Measurements from ENCODE around the gene DERA.
"Not testable (repeated sequence)": the region's sequence is repeated elsewhere in the genome, so short reads cannot be mapped to it uniquely, and the experiment has no call there.

The DERA gene

DNA sequence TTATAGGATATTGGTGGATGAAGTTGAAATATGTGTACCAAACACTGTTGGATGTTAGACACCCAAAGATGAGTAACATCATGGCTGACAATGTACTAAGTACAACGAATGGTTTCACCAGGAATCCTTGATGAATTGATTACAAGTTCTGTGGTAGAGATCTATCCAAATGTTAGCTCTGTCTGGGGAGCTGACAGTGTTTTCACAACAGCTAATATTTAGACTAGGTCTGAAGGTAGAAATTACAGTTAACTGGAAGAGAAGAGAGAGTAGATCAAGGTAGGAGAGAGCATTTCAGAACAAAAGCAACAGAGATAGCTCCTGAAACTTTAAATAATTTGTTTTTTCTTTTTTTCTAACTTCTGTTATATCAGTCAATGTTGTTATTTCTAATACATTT, 44.9 kb downstream of the DERA start:
- 81 to 98% methylated on average over 1 of the region's 1 CpG for WGBS, 2 experiments
- no peaks in the 10 kb centered on the region for H3K36me3 ChIP-seq (ENCODE audit: control insufficient read depth, insufficient read depth, low read length)
- H3K9me3 ChIP-seq (ENCODE audit: control insufficient read depth, low read length), result no peaks in the 10 kb centered on the region
- H3K4me3 ChIP-seq (ENCODE audit: insufficient read depth, low read depth, low read length), result no peak overlapping the region
- no peak overlapping the region for H3K27ac ChIP-seq (ENCODE audit: insufficient read depth, low read depth, low read length, poor library complexity, severe bottlenecking)
- no peaks in the 10 kb centered on the region for H3K27me3 ChIP-seq (ENCODE audit: control insufficient read depth, insufficient read depth, low read length, poor library complexity, severe bottlenecking)
- no peaks in the 10 kb centered on the region for H3K4me1 ChIP-seq (ENCODE audit: control insufficient read depth, insufficient read depth, low read length)

DNA sequence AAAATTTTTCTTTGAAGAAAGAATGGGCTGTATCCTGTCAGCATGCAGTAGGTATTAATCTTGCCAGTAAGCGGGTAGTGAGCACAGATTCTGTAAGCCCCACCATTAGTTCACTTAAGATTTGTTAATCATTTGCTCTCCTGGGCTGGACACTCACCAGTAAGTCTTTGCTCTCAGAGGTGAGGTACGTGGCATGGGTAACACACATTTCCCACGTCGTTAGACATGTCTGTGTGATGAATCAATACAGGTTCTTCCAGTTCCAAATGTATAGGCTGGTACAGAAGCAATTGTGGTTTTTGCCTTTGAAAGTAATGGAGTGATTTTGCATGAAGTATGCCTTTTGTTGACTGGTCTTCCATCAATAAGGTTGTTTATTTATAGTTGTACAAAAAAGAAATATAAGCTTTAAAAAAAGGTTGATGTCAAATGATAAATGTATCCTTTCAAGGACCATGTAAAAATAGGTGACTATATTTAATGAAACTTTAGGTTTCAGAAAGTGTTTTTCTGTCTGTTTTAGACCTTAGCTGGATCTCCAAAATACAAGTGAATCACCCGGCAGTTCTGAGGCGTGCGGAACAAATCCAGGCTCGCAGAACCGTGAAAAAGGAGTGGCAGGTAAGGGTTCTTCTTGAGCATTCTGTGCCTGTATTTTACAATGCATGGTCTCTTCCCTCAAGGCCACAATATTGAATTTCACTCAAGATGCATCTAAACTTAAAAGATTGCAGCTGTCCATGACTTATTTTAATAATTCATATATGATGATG, 45.5 kb downstream of the DERA start:
- no peaks in the 10 kb centered on the region for H3K27me3 ChIP-seq (ENCODE audit: control insufficient read depth, insufficient read depth, low read length, poor library complexity, severe bottlenecking)
- no peak overlapping the region for H3K27ac ChIP-seq (ENCODE audit: insufficient read depth, low read depth, low read length, poor library complexity, severe bottlenecking)
- no peak overlapping the region for H3K4me3 ChIP-seq (ENCODE audit: insufficient read depth, low read depth, low read length)
- H3K9me3 ChIP-seq (ENCODE audit: control insufficient read depth, low read length), result no peaks in the 10 kb centered on the region
- 92 to 97% methylated on average over 9 of the region's 9 CpGs for WGBS, 2 experiments
- H3K4me1 ChIP-seq (ENCODE audit: control insufficient read depth, insufficient read depth, low read length), result no peaks in the 10 kb centered on the region
- no peaks in the 10 kb centered on the region for H3K36me3 ChIP-seq (ENCODE audit: control insufficient read depth, insufficient read depth, low read length)

DNA sequence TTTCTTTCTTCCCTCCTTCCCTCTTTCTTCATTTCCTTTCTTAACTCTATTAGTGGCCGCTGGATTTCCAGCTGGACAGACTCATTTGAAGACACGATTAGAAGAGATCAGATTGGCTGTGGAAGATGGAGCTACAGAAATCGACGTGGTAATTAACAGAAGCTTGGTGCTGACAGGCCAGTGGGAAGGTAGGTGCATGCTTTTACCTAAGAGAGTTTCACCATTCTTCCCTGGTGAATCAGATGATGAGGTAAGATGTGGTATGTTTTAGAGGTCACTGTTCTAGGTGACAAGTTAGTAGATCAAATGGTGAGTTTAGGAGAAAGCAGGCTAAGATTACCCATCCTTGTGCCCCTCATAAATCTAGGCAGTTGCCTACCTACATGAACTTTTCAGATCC, 51.6 kb downstream of the DERA start:
- 86 to 94% methylated on average over 4 of the region's 4 CpGs for WGBS, 2 experiments
- Histone ChIP-seq H3K27ac (ENCODE audit: insufficient read depth, low read depth, low read length, poor library complexity, severe bottlenecking) (no peak overlapping the region), H3K4me1 (ENCODE audit: control insufficient read depth, insufficient read depth, low read length) (no peaks in the 10 kb centered on the region), H3K27me3 (ENCODE audit: control insufficient read depth, insufficient read depth, low read length, poor library complexity, severe bottlenecking) (no peaks in the 10 kb centered on the region), H3K9me3 (ENCODE audit: control insufficient read depth, low read length) (no peaks in the 10 kb centered on the region), H3K4me3 (ENCODE audit: insufficient read depth, low read depth, low read length) (no peak overlapping the region), H3K36me3 (ENCODE audit: control insufficient read depth, insufficient read depth, low read length) (peaks cover 12% of the 10 kb centered on the region)

DNA sequence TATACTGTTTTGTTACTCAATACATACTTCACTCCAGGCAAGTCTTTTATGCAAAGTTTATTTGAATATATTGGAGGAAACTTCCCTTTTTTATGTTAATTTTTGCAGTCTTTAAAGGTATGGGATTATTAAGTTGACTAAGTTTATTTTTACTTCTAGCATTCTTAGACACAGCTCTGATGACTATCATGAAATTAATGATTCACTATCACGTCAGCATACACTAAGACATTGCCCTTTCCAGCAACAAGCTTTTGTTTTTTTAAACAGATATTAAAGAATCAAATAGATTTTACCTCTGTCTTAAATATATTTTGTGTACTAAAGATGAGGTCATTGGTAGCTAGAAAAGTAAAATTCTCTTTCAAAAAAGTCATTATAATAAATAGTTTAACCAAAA, 52.1 kb downstream of the DERA start:
- Histone ChIP-seq H3K4me3 (ENCODE audit: insufficient read depth, low read depth, low read length) (no peak overlapping the region), H3K27ac (ENCODE audit: insufficient read depth, low read depth, low read length, poor library complexity, severe bottlenecking) (no peak overlapping the region), H3K36me3 (ENCODE audit: control insufficient read depth, insufficient read depth, low read length) (peaks cover 12% of the 10 kb centered on the region), H3K27me3 (ENCODE audit: control insufficient read depth, insufficient read depth, low read length, poor library complexity, severe bottlenecking) (no peaks in the 10 kb centered on the region), H3K9me3 (ENCODE audit: control insufficient read depth, low read length) (no peaks in the 10 kb centered on the region), H3K4me1 (ENCODE audit: control insufficient read depth, insufficient read depth, low read length) (no peaks in the 10 kb centered on the region)
- WGBS, 2 experiments, result 100% methylated on average over 1 of the region's 1 CpG; no CpG with 5 or more reads in 1 of the 2 experiments

DNA sequence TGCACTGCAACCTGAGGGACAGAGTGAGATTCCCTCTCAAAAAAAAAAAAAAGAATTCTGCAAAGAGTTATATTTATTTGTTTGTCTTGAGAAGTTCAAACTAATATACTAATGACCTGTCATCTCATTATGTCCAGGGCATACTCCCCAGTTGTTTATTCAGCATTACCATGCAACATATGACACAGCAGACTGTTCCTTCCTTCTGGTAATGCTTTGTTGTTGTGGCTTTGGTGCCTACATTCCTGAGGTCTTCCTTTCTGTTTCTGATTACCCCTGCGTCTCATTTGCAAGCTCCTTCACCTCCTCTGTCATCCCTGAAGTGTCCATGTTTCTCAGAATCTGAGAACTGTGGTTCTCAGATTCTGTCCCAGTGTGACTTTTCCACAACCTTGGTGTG, 55.3 kb downstream of the DERA start:
- Histone ChIP-seq H3K9me3 (ENCODE audit: control insufficient read depth, low read length) (no peaks in the 10 kb centered on the region), H3K27ac (ENCODE audit: insufficient read depth, low read depth, low read length, poor library complexity, severe bottlenecking) (no peak overlapping the region), H3K4me1 (ENCODE audit: control insufficient read depth, insufficient read depth, low read length) (no peaks in the 10 kb centered on the region), H3K4me3 (ENCODE audit: insufficient read depth, low read depth, low read length) (no peak overlapping the region), H3K36me3 (ENCODE audit: control insufficient read depth, insufficient read depth, low read length) (peaks cover 15% of the 10 kb centered on the region), H3K27me3 (ENCODE audit: control insufficient read depth, insufficient read depth, low read length, poor library complexity, severe bottlenecking) (no peaks in the 10 kb centered on the region)
- WGBS, 2 experiments, result 90 to 95% methylated on average over 1 of the region's 1 CpG

DNA sequence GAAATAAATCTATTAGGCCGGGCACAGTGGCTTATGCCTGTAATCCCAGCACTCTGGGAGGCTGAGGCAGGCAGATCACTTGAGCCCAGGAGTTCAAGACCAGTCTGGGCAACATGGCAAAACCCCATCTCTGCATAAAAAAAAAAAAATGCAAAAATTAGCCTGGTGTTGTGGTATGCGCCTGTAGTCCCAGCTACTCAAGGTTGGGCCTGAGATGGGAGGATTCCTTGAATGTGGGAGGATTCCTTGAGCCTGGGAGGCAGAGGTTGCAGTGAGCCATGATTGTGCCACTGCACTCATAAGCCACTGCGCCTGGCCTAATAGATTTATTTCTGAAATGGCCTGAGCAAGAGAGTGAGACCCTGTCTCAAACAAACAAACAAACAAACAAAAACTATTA, 55.9 kb downstream of the DERA start:
- not testable (repeated sequence) for H3K9me3 ChIP-seq (ENCODE audit: control insufficient read depth, low read length); H3K4me1 ChIP-seq (ENCODE audit: control insufficient read depth, insufficient read depth, low read length); H3K4me3 ChIP-seq (ENCODE audit: insufficient read depth, low read depth, low read length); H3K27me3 ChIP-seq (ENCODE audit: control insufficient read depth, insufficient read depth, low read length, poor library complexity, severe bottlenecking); H3K27ac ChIP-seq (ENCODE audit: insufficient read depth, low read depth, low read length, poor library complexity, severe bottlenecking)
- WGBS, 2 experiments, result 90 to 95% methylated on average over 3 of the region's 3 CpGs
- peaks cover 15% of the 10 kb centered on the region for H3K36me3 ChIP-seq (ENCODE audit: control insufficient read depth, insufficient read depth, low read length)

DNA sequence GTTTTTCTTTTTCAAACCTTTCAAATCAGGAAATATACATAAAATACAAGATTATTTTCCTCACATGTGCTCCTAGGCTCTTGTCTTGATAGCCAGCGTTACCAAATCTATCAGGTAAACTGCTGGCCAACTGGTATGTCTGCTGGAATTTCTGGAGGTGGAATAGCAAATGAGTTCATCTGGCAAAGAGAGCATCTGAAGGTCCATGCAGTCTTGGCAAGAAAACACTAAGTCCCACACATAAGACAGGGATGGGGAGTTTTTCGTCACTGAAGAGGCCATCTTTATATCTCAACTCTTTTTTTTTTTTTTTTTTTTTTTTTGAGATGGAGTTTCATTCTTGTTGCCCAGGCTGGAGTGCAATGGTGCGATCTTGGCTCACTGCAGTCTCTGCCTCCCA, 60.1 kb downstream of the DERA start:
- Histone ChIP-seq H3K9me3 (ENCODE audit: control insufficient read depth, low read length) (no peaks in the 10 kb centered on the region), H3K27ac (ENCODE audit: insufficient read depth, low read depth, low read length, poor library complexity, severe bottlenecking) (no peak overlapping the region), H3K4me3 (ENCODE audit: insufficient read depth, low read depth, low read length) (no peak overlapping the region), H3K36me3 (ENCODE audit: control insufficient read depth, insufficient read depth, low read length) (peaks cover 3% of the 10 kb centered on the region), H3K4me1 (ENCODE audit: control insufficient read depth, insufficient read depth, low read length) (no peaks in the 10 kb centered on the region), H3K27me3 (ENCODE audit: control insufficient read depth, insufficient read depth, low read length, poor library complexity, severe bottlenecking) (no peaks in the 10 kb centered on the region)
- WGBS, 2 experiments, result 67 to 94% methylated on average over 2 to 3 of the region's 3 CpGs

DNA sequence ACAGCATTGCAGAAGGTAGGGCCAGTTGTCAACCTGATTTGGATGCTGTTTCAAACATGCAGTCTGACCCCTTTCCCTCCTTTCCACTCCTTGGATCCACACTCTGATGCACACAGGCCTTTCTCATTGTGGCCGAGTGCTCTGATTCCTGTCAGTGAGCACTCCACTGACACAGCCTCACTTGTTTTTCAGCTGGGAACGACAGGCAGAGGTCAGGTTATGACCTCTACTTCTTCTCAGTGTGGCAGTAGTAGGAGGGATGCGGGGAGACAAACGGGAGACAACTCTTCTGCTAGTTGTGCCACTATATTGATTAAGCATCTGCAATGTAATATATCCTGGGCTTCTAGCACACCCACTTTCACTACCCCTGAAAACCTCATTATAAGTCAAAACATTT, 61.8 kb downstream of the DERA start:
- Histone ChIP-seq H3K9me3 (ENCODE audit: control insufficient read depth, low read length) (no peaks in the 10 kb centered on the region), H3K36me3 (ENCODE audit: control insufficient read depth, insufficient read depth, low read length) (peaks cover 3% of the 10 kb centered on the region), H3K27me3 (ENCODE audit: control insufficient read depth, insufficient read depth, low read length, poor library complexity, severe bottlenecking) (no peaks in the 10 kb centered on the region), H3K4me3 (ENCODE audit: insufficient read depth, low read depth, low read length) (no peak overlapping the region), H3K4me1 (ENCODE audit: control insufficient read depth, insufficient read depth, low read length) (no peaks in the 10 kb centered on the region), H3K27ac (ENCODE audit: insufficient read depth, low read depth, low read length, poor library complexity, severe bottlenecking) (no peak overlapping the region)
- WGBS, 2 experiments, result 79 to 89% methylated on average over 4 of the region's 4 CpGs

DNA sequence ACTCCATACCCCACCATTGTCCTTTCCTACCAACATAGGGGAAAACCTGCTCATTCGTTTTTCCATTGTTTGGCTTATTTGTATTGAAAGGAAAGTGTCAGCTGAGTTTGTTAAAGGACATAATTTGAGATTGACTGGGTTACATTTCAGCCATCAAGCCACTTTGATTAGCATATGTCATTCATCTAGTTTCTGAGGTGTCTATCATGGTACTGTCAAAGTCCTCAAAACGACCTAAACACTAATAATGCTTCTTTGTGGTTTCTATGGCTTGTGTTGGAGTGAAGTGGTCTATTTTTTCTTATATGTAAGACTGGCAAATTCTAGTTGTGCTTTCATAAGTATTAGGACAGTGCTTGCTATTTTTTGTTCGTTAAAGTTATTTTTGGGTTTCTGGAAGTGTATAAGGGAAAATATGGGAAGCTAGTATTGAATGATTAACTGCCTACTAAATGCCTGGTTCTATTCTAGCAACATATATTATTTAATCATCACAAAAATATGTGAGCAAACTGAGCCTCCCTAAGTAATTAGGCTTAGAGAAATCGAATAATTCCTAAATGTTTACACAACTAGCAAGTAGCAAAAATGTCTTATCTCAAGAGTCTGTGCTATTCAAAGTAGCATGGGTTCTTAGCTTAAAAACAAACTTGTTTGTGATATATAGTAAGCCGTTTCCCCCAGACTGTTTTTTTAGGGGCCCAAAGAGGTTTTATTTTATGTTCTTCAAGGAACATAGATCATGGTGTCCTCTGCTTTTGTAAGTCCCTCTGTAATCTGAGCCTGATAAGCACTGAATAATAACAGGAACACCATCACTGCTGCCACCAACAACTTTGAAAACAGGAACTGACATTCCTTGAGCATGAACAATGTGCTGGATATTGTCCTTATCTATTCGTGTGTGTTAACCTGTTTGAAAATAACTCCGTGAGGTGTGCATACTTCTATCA, 67.1 kb downstream of the DERA start:
- 88 to 99% methylated on average over 5 to 7 of the region's 7 CpGs for WGBS, 2 experiments
- Histone ChIP-seq H3K27ac (ENCODE audit: insufficient read depth, low read depth, low read length, poor library complexity, severe bottlenecking) (no peak overlapping the region), H3K4me3 (ENCODE audit: insufficient read depth, low read depth, low read length) (no peak overlapping the region), H3K36me3 (ENCODE audit: control insufficient read depth, insufficient read depth, low read length) (no peaks in the 10 kb centered on the region), H3K9me3 (ENCODE audit: control insufficient read depth, low read length) (no peaks in the 10 kb centered on the region), H3K27me3 (ENCODE audit: control insufficient read depth, insufficient read depth, low read length, poor library complexity, severe bottlenecking) (no peaks in the 10 kb centered on the region), H3K4me1 (ENCODE audit: control insufficient read depth, insufficient read depth, low read length) (peaks cover 4% of the 10 kb centered on the region)
